Mesenchymal stem cell (in vitro differentiated cells and primary cell): ENCODE results near the gene CUBN.
A peak's percentile ranks its signal among the peaks of the same experiment; 100 is the strongest.

Source experiments
- DNase-seq: peaks from one replicate; pipeline ENCODE4 v3.0.0-alpha.2; 2013
- H2AFZ ChIP-seq: one replicate; pipeline ENCODE4 v1.6.1; 2013; ENCODE audit warnings: low read depth, mild to moderate bottlenecking, control low read depth, inconsistent platforms, low read length, moderate library complexity
- H2AK5ac ChIP-seq: 2 replicates; pipeline ENCODE4 v1.6.1; 2013; ENCODE audit warnings: low read length, moderate library complexity, mild to moderate bottlenecking, inconsistent platforms; ENCODE audit not compliant: severe bottlenecking
- H2BK120ac ChIP-seq: one replicate; pipeline ENCODE4 v1.6.1; 2013; ENCODE audit warnings: low read depth, mild to moderate bottlenecking, inconsistent platforms, low read length, moderate library complexity
- H2BK12ac ChIP-seq, 2 experiments: one replicate each; pipeline ENCODE4 v1.6.1; 2013; ENCODE audit warnings: inconsistent platforms in 2 of 2, low read length in 2 of 2, mild to moderate bottlenecking in 2 of 2, moderate library complexity in 2 of 2, control low read depth in 1 of 2
- H2BK15ac ChIP-seq: one replicate; pipeline ENCODE4 v1.6.1; 2013; ENCODE audit warnings: mild to moderate bottlenecking, low read depth, inconsistent platforms; ENCODE audit not compliant: poor library complexity, severe bottlenecking
- H2BK5ac ChIP-seq: 2 replicates; pipeline ENCODE4 v1.6.1; 2013; ENCODE audit warnings: low read depth, mild to moderate bottlenecking, low read length, control low read depth, inconsistent platforms; ENCODE audit not compliant: poor library complexity, severe bottlenecking
- H3K14ac ChIP-seq, 2 experiments: one replicate each; pipeline ENCODE4 v1.6.1; 2013; ENCODE audit warnings: inconsistent platforms in 2 of 2, low read length in 2 of 2, control low read depth in 1 of 2, mild to moderate bottlenecking in 1 of 2, moderate library complexity in 1 of 2
- H3K18ac ChIP-seq, 2 experiments: one replicate each; pipeline ENCODE4 v1.6.1; 2013; ENCODE audit warnings: inconsistent platforms in 2 of 2, low read length in 2 of 2, control low read depth in 1 of 2, low read depth in 1 of 2, mild to moderate bottlenecking in 1 of 2
- H3K23ac ChIP-seq, 2 experiments: one replicate each; pipeline ENCODE4 v1.6.1; 2013; ENCODE audit warnings: inconsistent platforms in 2 of 2, low read length in 2 of 2, mild to moderate bottlenecking in 2 of 2, moderate library complexity in 2 of 2, control low read depth in 1 of 2
- H3K27ac ChIP-seq: 2 replicates; pipeline ENCODE4 v1.5.1; 2013; ENCODE audit warnings: mild to moderate bottlenecking, moderate library complexity, low read length, control low read depth, inconsistent platforms; ENCODE audit not compliant: poor library complexity, severe bottlenecking
- H3K27me3 ChIP-seq, 2 experiments: 2 replicates each; pipeline versions ENCODE4 v1.6.1 to v1.7.0; 2013; ENCODE audit warnings: low read length in 2 of 2, mild to moderate bottlenecking in 2 of 2, moderate library complexity in 2 of 2, control low read depth in 1 of 2, inconsistent platforms in 1 of 2; ENCODE audit not compliant: control insufficient read depth in 1 of 2, insufficient read depth in 1 of 2
- H3K36me3 ChIP-seq, 2 experiments: 2 replicates each; pipeline versions ENCODE4 v1.6.1 to v1.7.0; 2013; ENCODE audit warnings: low read length in 2 of 2, control low read depth in 1 of 2, inconsistent platforms in 1 of 2, low read depth in 1 of 2, mild to moderate bottlenecking in 1 of 2; ENCODE audit not compliant: insufficient read depth in 2 of 2, control insufficient read depth in 1 of 2
- H3K4ac ChIP-seq, 2 experiments: one replicate each; pipeline ENCODE4 v1.6.1; 2013; ENCODE audit warnings: inconsistent platforms in 2 of 2, low read length in 2 of 2, mild to moderate bottlenecking in 2 of 2, moderate library complexity in 2 of 2, control low read depth in 1 of 2, low read depth in 1 of 2
- H3K4me1 ChIP-seq: 2 replicates; pipeline ENCODE4 v1.6.1; 2013; ENCODE audit warnings: low read depth, low read length, control low read depth; ENCODE audit not compliant: control insufficient read depth, insufficient read depth
- H3K4me2 ChIP-seq: 2 replicates; pipeline ENCODE4 v1.6.1; 2013; ENCODE audit warnings: low read length, mild to moderate bottlenecking, inconsistent platforms; ENCODE audit not compliant: poor library complexity, severe bottlenecking
- H3K4me3 ChIP-seq, 2 experiments: 2 replicates each; pipeline versions ENCODE4 v1.5.1 to v1.7.0; 2013; ENCODE audit warnings: low read length in 2 of 2, mild to moderate bottlenecking in 2 of 2, control low read depth in 1 of 2, low read depth in 1 of 2; ENCODE audit not compliant: insufficient read depth in 1 of 2
- H3K79me1 ChIP-seq: replicated peaks from 2 replicates; pipeline ENCODE4 v1.6.1; 2013; ENCODE audit warnings: mild to moderate bottlenecking, control low read depth, low read length, inconsistent platforms; ENCODE audit not compliant: poor library complexity, severe bottlenecking
- H3K9ac ChIP-seq: 2 replicates; pipeline ENCODE4 v1.7.0; 2013; ENCODE audit warnings: mild to moderate bottlenecking, low read length, moderate library complexity
- H3K9me3 ChIP-seq: 2 replicates; pipeline ENCODE4 v1.7.0; 2013; ENCODE audit warnings: mild to moderate bottlenecking, low read length; ENCODE audit not compliant: control insufficient read depth
- H4K8ac ChIP-seq: one replicate; pipeline ENCODE4 v1.6.1; 2013; ENCODE audit warnings: inconsistent platforms, mild to moderate bottlenecking, low read length, moderate library complexity
- H4K91ac ChIP-seq: one replicate; pipeline ENCODE4 v1.6.1; 2013; ENCODE audit warnings: mild to moderate bottlenecking, low read length, inconsistent platforms
- WGBS: methylation state at CpG from one replicate; pipeline ENCODE4 v1.1.7; 2013; ENCODE audit warnings: mixed read lengths; 5-methylcytosine and 5-hydroxymethylcytosine counted together

Gene CUBN

DNA sequence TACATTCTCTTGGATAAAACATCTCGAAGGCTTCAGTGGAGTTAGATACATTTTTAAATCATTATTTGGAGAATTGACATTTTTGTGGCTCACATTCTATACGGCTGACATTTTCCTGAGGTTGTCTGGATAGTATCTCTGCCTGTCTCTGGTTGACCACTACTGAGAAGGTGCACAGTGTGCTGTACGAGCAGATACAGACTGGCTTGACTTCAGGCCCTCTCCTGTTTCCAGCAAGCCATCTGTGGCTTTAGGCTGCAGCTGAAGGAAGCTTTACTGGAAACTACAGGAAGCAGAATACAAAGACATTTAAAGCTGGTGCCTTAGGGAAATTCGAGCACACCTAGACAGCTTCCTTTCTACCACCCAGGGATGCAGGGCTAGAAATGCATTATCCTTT is 273.0 kb downstream of the CUBN start:
- Histone ChIP-seq H3K18ac (no peak overlapping the region), H3K27me3 (no peaks in the 10 kb centered on the region), H4K8ac (no peak overlapping the region), H3K36me3 (no peaks in the 10 kb centered on the region), H3K4ac (no peak overlapping the region), H3K79me1 (no peaks in the 10 kb centered on the region), H2AFZ (no peak overlapping the region), H3K14ac (no peak overlapping the region), H3K4me3 (no peak overlapping the region), H3K27ac (no peak overlapping the region), H3K23ac (no peak overlapping the region), H2BK5ac (no peak overlapping the region), H2BK12ac (no peak overlapping the region), H2BK15ac (no peak overlapping the region), H4K91ac (no peak overlapping the region), H3K9me3 (no peaks in the 10 kb centered on the region), H2AK5ac (no peak overlapping the region), H3K9ac (no peak overlapping the region), H3K4me1 (peaks cover 2% of the 10 kb centered on the region), H2BK120ac (no peak overlapping the region), H3K4me2 (no peak overlapping the region)
- DNase-seq = peak; percentile 63
- 22% methylated on average over 4 of the region's 4 CpGs for WGBS

DNA sequence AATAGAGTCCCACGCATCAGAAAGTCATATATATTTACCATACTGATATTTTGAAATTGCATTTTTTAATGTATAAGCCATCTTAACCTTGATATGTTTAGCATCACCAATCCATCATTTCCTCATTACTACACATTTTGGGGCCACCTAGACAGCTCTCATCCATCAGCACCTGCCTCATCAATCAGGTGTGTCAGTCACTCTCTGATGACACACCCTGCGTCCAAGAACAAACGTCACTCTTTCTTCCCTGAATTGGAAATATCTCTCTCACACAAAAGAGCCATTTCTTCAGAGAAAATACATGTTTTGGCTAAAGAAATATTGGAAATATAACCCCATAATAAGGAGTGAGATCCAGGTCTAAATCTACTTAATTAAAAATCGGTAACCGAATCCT is 273.5 kb downstream of the CUBN start:
- Histone ChIP-seq H3K14ac (no peak overlapping the region), H2AK5ac (no peak overlapping the region), H4K91ac (no peak overlapping the region), H2BK12ac (no peak overlapping the region), H3K27me3 (no peaks in the 10 kb centered on the region), H3K9me3 (no peaks in the 10 kb centered on the region), H3K9ac (no peak overlapping the region), H2BK5ac (no peak overlapping the region), H2BK15ac (no peak overlapping the region), H3K18ac (no peak overlapping the region), H3K4ac (no peak overlapping the region), H2AFZ (no peak overlapping the region), H3K4me1 (peaks cover 2% of the 10 kb centered on the region), H3K27ac (no peak overlapping the region), H3K23ac (no peak overlapping the region), H2BK120ac (no peak overlapping the region), H4K8ac (no peak overlapping the region), H3K36me3 (no peaks in the 10 kb centered on the region), H3K79me1 (no peaks in the 10 kb centered on the region), H3K4me2 (no peak overlapping the region), H3K4me3 (no peak overlapping the region)
- DNase-seq = no peak
- WGBS = no CpG with 5 or more reads among the region's 5 CpGs

DNA sequence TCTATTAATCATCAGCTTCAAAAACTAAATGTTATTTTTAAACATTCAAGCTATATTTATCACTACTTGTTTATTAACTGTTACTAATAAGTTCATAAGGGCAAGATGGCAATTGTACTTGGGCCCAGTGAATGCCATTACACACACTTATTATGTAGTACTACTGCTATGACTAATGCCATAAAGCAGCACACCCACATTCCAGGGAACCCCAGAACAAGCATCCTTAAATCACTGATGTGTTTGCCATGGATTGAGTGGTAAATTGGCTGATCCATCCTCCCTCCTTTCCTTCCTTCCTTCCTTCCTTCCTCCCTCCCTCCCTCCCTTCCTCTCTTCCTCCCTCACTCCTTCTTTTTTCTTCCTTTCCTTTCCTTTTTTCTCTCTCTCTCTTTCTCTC is 275.0 kb downstream of the CUBN start:
- no peak overlapping the region for H3K27ac ChIP-seq
- no peak overlapping the region for H2AK5ac ChIP-seq
- H3K27me3 ChIP-seq = no peaks in the 10 kb centered on the region
- no peak overlapping the region for H4K91ac ChIP-seq
- H2BK120ac ChIP-seq = no peak overlapping the region
- peak overlapping the region in 1 of 2 experiments; percentile 52 for H3K18ac ChIP-seq
- no peak overlapping the region for H2BK12ac ChIP-seq
- no peak overlapping the region for H3K23ac ChIP-seq
- H3K4ac ChIP-seq = no peak overlapping the region
- no peak overlapping the region for H3K4me3 ChIP-seq
- H2BK15ac ChIP-seq = no peak overlapping the region
- H3K4me2 ChIP-seq = no peak overlapping the region
- H4K8ac ChIP-seq = no peak overlapping the region
- H3K36me3 ChIP-seq = no peaks in the 10 kb centered on the region
- H3K4me1 ChIP-seq = peaks cover 2% of the 10 kb centered on the region
- no peaks in the 10 kb centered on the region for H3K79me1 ChIP-seq
- H3K9me3 ChIP-seq = no peaks in the 10 kb centered on the region
- H3K14ac ChIP-seq = no peak overlapping the region
- H3K9ac ChIP-seq = no peak overlapping the region
- no peak overlapping the region for H2BK5ac ChIP-seq
- DNase-seq = peak; percentile 32
- no peak overlapping the region for H2AFZ ChIP-seq

DNA sequence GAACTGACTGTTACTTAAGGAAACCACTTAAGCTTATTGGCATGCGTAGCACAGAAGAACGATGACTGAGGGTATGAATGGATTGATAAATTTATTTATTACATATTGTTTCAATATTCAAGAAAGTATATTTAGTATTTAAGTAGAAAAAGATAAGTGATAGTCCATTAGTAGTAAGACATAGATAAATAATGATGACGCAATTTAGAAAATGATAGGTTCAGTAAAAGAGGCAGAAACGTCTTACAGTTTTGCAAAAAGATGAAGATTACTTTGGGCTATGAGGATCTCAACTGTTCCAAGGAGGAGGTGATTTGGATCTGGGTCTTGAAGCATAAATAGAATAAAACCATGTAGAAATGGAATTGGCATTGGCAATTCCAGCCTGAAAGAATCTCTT is 275.8 kb downstream of the CUBN start:
- DNase-seq = no peak
- no peak overlapping the region for H3K27ac ChIP-seq
- H4K8ac ChIP-seq = no peak overlapping the region
- H3K9me3 ChIP-seq = no peaks in the 10 kb centered on the region
- H2BK5ac ChIP-seq = no peak overlapping the region
- H3K36me3 ChIP-seq = no peaks in the 10 kb centered on the region
- no peak overlapping the region for H3K4ac ChIP-seq
- H2BK120ac ChIP-seq = no peak overlapping the region
- no peak overlapping the region for H3K14ac ChIP-seq
- no peak overlapping the region for H2AFZ ChIP-seq
- H3K9ac ChIP-seq = no peak overlapping the region
- no peak overlapping the region for H3K23ac ChIP-seq
- no peak overlapping the region for H4K91ac ChIP-seq
- no peak overlapping the region for H3K4me2 ChIP-seq
- H2BK15ac ChIP-seq = no peak overlapping the region
- no peak overlapping the region for H3K18ac ChIP-seq
- H3K27me3 ChIP-seq = no peaks in the 10 kb centered on the region
- 92% methylated on average over 2 of the region's 4 CpGs for WGBS
- no peak overlapping the region for H3K4me3 ChIP-seq
- H2BK12ac ChIP-seq = peak overlapping the region in 1 of 2 experiments; percentile 56
- H3K79me1 ChIP-seq = no peaks in the 10 kb centered on the region
- H3K4me1 ChIP-seq = peaks cover 2% of the 10 kb centered on the region
- H2AK5ac ChIP-seq = no peak overlapping the region
